ENCODE measurements around the gene CLCN3.

DNA sequence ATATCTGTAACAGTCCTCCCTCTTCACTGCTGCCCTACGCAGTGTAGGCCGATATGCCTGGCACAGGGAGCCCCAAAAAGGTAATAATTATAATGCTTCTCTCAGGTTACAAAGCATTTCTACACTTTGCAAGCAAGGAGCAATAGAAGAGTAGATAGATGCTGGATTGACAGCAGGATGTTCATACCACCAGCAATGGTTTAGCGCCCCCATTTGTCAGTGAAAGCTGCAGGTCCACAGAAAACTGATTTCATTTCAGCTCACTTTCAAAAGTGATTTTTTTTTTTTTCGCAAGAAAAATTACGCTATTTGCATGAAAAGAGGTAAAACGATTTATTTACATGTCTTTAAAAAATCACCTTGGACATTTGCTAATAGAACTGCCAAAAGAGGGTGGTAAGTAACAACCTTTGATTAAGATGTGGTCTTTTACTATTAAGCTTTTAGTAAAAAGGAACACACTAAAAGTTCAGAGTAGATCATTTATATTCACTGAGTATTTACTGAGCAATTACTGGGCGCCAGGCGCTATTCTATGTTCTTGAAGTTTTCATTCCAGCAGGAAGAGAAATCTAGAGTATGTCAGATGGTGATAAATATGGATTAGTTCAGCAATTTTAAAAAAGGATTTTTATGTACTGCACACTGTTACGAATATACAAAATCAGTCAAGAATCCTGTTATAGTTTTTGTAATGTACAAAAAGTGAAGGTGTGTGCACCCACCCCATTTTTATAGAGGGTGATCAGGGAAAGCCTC lies 103.0 kb downstream of the CLCN3 start:
- TF ChIP-seq, protein P1, sequence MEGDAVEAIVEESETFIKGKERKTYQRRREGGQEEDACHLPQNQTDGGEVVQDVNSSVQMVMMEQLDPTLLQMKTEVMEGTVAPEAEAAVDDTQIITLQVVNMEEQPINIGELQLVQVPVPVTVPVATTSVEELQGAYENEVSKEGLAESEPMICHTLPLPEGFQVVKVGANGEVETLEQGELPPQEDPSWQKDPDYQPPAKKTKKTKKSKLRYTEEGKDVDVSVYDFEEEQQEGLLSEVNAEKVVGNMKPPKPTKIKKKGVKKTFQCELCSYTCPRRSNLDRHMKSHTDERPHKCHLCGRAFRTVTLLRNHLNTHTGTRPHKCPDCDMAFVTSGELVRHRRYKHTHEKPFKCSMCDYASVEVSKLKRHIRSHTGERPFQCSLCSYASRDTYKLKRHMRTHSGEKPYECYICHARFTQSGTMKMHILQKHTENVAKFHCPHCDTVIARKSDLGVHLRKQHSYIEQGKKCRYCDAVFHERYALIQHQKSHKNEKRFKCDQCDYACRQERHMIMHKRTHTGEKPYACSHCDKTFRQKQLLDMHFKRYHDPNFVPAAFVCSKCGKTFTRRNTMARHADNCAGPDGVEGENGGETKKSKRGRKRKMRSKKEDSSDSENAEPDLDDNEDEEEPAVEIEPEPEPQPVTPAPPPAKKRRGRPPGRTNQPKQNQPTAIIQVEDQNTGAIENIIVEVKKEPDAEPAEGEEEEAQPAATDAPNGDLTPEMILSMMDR (IDR thresholded peaks at IDR 0.05; ENCODE audit: low read length) = no peak
- TF ChIP-seq EZH2 (optimal IDR thresholded peaks at IDR 0.05; ENCODE audit: low read depth, low read length) (no peak), EZH2phosphoT487 (IDR thresholded peaks at IDR 0.05; ENCODE audit: low read length) (no peak)
